Measurements from ENCODE around the gene NOTCH1.
A peak's percentile ranks its signal among the peaks of the same experiment; 100 is the strongest.

The NOTCH1 gene

DNA sequence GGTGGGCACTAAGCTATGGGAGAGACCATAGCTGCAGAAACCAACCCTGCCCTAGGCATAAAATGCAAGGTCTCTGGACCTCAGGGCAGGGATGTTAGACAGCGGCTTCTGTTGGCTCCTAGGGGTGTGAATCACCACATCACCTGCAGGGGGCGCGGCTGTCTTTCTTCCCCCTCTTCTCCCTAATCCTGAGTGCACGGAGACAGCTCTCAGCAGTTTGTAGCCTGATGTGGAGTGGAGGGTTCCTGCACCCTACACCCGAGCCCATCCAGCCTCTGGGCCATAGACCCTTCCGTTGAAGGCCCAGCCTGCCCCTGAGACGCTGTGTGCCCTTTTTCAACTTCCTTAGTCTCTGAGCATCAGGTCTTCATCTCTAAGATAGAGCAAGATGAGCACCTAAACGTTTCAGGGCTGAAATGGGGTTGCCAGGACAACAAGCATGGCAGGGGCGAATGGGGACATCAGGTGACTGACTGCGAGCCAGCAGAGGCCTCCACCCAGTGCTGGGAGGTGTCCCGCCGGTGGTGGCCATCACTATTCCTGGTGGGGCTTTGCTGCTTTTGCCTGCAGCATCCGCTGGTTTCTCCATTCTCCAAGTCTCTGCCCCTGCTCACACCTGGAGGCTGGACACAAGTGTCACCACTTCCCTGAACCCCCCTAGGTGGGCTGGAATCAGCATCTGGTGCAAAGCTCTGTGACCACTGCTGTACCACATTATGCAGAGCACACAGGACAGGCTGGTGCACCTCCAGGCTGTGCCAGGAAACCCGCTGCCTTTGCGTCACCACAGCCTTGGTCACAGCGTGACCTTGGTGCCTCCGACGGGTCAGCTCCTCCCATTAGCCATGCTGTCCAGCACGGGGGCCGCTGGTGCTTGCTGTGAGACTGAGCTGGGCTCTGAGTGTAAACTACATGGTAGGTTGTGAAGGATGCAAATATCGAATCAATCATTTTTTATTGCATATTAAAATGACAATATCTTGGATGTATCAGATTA is 60.5 kb downstream of the NOTCH1 start:
- peak; percentile 75 to 76 for DNase-seq (ENCODE audit: low read depth in 2 of 2)

DNA sequence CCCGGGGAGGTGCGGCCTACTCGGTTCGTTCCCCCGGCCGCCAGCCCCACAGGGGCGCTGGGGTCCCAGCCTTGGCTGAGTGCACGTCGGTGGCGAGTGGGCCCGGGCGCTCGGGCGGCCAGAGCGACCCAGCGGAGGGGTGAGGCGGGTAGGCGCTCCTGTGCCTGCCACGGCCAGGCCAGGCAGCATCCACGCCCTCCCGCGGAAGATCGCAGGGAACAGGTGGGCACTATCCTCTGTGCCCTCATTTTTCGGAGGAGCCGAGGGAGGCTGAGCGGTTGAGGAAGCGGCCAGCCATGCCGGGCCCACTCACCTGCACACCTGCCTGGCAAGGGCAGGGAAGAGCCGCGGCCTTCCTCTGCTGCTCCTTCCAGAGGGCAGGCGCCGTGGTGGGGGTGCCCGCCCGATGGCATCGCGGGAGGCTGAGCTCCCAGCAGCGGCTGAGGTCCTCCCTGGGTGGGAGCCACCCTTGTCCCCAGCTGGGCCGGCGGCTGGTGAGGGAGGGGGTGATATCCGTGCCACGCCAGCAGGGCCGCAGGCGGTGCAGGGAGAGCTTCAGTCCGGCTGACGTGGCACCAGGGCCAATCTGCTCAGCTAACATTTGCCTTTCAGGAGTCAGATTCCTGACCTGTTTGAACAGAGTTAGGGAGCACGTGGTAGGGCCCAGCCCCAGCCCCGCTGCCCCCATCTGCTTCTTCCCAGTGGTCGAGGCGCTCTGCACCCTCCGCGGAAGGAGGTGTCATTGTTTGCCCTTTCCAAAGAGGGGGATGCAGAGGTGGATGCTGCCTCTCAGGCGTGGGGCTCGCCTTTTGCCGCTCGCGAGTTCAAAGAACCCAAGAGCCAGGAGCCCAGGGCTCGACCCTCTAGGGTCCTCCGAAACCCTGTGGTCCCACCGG is 61.4 kb downstream of the NOTCH1 start:
- DNase-seq (ENCODE audit: low read depth in 2 of 2) = no peak

DNA sequence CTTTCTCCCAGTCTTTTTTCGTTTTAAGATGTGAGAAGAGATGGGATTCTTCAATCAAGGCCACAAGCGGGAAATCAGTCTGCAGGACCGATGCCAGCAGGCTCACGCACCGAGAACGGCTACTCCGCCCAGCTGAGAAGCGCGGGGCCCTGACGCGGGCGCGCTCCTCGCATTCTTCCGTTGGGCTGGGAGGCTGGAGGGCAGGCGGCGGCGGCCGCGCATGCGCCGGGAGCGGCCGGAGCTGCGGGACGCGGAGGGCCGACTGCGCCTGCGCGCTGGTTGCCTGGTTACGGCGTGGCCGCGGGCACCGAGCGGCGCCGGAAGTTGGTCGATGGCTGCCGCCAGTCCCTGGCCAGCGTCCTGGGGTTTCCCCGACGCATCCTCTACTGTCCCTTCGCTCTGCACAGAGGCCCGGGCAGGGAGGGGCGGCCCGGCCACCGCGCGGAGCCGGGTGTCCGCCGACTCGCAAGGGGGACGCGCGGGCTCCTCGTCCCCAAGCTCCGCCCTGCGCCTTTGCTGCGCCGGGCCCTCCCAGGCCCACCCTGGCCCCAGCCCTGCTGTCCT is 62.2 kb downstream of the NOTCH1 start:
- peak; percentile 92 to 97 for DNase-seq (ENCODE audit: low read depth in 2 of 2)

DNA sequence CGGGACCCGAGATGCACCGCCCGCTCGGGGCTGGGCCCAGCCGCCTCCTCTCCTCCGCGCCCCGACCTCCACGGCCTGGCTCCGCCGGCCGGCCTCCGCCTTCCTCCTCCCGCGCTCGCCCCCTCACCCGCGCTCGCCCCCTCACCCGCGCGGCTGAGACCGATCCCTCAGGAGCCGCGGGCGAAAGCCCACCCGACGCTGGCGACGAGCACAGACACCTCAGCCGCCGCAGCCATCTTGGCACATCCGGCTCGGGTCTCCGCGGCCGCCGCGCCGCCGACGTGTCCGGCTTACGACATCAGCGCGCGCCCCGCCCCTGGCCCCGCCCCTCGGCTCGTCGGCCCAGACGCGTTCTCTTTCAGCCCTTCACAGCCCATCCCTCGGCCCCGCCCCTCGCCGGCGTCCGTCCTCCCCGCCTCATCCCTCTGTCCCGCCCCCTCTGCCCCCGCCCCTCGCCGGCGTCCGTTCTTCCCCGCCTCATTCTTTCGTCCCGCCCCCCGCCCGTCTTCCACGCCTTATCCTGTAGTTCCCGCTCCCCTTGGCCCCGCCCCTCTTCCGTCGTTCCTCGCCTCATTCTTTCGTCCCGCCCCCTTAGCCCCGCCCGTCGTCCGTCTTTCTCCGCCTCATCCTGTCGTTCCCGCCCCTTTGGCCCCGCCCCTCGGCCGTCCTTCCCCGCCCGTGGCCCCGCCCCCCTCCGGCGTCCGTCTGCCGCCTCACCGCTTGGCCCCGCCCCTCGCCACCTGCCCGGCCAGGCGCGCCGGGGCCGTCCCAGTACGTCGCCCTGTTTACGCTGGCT is 62.9 kb downstream of the NOTCH1 start, which contains the start of gene SEC16A:
Gene SEC16A (minus strand): TSS at position 248 of the 796 bp plus-strand sequence. CDS start 5,425 bp downstream, outside the sequence.
- peak; percentile 100 for DNase-seq (ENCODE audit: low read depth in 2 of 2)

DNA sequence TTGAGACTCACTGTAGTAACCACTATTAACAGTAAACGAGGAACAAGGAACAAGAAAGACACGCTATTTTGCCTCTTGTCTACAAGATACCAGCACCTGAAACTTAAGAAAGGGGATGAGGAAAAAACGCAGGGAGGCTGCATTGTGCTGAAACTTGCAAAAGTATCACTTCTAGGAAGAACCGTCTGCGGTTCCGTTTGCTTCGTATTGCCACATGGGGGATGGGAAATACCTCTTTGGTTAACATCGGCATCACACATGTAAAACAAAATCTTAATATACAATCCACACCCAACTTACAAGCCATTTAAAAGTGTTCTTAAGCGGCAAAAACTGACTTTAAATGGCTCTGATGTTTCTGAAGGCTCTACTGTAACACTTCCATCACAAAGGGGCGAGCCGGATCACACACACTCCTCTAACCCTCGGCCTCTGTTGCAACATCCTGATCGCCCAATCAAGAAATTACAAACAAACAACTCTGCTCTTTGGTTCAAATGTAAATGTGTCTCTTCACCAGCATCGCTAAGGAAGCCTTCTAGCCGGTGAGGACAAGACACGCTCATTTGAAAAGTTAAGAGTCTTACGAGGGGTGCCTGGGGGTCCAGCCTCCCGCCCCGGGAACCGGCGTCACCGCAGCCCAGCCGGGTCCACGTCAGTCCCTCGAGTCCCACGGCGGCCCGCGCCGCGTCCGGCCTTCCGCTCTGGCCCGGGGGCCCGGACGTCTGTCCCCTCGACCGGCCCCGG is 63.6 kb downstream of the NOTCH1 start:
- peak in 1 of 2 donors; percentile 10 for DNase-seq (ENCODE audit: low read depth in 2 of 2)

DNA sequence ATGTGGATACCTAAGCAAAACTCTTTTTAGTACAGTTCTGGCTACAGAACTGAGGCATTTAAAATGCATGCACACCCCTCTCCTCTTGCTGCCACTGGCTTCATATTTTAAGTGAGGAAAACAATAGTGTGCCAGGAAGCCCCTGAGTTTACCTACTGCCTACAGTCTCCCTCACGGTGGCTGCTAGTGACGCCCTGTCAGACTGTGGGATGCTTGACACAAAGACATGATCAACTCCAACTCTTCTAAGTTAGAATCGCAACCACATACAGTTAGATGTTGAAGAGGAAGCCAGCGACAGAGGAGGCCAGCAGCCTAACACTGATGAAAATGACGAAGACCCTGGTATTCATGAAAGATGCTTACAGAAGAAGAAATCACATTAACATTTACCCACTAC is 64.3 kb downstream of the NOTCH1 start:
- no peak for DNase-seq (ENCODE audit: low read depth in 2 of 2)

DNA sequence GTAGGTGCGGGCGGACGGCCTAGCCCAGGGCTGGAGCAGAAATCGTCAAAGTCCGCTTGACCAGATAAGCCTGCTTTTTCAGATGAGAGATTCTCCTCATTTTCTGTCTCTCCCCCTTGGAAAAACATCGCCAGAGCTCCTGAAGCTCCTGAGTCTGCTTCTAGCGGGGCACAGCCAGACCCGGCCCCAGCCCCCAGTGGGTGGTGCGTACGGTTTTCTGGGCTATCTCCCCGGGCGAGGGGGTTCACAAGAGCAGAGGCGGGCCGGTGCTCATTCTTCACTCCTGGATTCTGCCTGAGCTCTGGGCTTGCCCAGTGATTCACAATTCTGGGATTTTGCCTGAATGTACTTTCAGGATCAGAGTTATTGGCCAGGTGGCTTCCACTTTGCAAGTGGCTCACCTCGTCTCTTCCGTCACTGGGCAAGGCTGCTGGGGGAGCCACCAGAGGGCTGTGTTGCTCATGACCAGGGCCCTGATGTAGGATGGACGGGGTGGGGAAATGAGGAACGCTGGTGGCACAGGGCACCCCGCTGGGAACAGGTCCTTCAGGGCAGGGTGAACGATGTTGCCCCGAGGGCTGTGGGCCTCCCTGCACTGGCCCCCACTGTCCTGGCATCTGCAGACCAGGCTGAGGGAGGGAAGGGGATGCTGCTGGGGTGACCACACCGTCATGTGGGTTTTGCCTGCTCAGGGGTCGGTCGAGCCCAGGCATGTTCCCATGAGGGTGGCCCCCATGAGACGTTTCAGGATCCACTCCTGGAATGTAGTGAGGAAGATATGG is 69.3 kb downstream of the NOTCH1 start:
- DNase-seq (ENCODE audit: low read depth in 2 of 2) = no peak

DNA sequence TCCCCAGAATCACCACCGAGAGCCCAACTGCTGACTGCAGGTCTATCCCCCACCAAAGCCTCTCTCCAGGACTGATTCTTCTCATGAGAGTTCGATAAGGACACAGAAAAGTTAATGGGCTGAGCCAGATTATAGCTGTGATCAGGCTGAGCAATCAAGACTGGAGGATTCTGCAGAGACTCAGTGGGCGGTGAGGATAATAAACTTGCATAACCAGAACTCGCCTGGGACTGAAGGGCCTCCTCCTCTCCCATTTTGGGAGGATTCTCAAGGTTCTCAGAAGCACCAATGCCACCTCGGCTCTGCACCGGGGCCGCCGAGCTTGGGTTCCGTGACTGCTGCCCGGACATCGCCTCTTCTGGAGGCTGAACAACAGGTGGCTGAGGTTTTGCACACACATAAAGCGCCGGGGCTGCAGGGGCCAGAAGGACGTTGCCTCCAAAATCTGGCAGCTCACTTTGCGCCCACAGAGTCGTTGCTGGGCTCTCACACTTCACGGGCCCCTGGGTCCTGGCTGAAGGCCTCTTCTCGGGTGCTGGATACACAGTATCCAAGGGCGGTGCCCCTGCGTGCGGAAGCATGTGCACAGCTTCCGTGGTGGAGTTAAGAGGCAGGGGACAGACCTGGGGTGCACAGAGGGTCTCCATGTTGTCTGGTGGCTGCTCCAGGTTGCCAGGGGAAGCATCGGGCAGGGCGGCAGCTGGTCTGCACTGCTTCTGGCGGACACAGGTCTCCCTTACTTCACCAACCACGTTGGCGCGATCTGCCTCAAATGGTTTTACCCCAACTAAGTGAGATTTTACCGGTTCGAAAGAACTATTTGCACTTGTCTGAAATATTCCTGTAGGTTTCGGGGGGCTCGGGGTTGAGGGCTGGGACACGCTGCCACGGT is 70.6 kb downstream of the NOTCH1 start:
- DNase-seq (ENCODE audit: low read depth in 2 of 2) = no peak

DNA sequence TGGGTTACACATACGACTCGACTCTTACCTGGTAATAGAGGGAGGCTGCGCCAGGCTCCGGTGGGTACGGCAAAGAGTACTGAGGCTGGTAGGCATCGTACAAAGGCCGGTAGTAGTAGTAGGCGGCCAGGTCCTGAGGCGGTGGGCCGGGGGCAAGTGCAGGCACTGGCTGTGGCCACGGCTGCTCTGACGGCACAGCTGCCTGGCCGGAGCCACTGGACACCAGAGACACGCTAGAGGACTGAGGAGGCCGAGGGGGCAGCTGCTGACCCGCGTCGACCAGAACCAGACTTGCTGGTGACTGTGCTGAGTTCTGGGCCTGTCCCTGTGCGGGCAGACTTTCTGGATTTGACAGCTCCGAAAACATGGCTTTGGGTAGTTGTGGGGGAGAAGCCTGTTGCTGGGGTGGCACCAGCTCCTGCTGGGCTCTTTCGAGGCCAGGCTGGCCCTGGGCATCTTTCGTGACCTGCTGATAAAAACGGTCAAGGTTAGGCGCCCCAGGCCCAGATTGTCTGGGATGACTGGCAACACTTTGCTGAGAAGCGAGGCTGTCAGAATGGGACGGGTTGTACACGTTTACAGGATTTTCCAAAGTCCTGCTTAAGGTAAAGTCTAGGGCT is 71.7 kb downstream of the NOTCH1 start:
- DNase-seq (ENCODE audit: low read depth in 2 of 2) = no peak

DNA sequence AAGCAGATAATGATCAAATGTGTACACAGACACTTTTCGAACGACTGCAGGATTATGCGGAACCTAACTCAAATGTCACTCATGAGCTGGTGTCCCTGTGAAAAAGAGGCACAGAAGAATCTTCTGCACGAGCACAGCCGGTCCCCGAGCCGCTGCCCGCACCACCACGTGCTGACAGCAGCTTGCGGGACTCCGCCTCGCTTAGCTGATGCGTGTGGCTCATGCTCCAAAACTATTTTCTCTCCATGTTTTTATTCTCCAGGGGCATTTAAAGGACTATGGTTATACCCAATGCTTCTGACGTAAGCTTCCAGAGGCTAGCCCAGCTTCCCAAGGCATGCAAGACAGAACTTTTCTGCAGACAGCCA is 72.5 kb downstream of the NOTCH1 start:
- no peak for DNase-seq (ENCODE audit: low read depth in 2 of 2)

DNA sequence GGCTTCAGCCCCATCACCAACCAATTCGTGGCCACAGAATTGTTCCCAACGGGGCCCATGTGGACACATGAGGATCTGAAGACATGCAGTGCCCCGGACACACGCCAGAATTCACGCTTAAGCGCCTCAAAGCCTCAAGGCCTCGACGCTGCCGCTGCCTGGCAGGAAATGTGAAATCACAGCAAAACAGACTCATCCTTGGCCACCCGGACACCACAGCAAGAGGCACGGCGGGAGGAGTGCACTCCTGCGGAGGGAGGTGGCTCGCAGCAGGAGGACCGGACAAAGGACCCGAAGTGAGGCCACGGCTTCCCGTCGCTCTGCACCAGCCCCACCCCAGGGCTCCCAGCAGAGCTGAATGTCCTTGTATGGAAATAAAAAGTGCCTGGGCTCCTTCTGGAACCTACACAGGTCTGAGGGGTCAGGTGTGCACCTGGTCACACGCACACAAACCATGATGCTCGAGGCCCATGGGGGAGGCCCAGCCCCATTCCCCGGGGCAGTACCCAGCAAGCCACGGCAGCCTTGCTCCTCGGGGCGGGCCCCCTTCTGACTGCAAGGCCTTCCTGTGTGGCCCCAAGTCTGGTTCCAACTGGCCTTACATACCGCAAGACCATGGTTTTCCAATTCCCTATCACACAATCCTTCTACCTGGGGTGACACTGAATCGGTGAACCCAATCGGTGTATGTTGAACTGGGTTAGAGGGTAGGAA is 73.1 kb downstream of the NOTCH1 start:
- no peak for DNase-seq (ENCODE audit: low read depth in 2 of 2)

DNA sequence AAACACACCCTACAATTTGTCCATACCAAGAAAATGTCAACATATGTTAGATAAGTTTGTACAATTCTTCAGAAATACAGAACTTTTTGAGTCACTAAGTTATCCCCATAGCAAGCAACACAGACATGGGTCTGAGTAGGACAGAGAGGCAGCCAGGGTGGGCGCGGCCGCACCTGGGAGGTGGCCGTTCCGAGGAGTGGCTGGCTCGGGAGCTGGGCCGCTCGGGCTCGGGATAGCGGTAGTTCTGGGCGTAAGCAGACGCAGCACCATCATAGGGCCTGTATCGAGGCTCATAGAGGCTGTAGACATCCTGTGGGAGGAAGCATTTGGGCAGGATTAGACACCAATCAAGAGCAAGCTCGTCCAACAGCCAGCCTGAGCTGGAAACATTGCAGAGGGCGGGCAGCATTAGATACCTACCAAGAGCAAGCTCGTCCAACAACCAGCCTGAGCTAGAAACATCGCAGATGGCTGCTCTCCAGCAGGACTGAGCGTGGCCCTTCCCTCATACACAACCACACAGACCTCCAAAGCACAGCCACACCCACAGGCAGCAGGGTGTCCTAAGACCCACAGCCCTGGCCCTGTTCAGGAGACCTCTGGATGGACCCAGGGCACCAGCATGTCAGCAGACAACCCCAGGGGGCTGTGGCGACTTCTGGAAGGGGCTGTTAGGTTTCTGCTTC is 73.9 kb downstream of the NOTCH1 start:
- no peak for DNase-seq (ENCODE audit: low read depth in 2 of 2)

DNA sequence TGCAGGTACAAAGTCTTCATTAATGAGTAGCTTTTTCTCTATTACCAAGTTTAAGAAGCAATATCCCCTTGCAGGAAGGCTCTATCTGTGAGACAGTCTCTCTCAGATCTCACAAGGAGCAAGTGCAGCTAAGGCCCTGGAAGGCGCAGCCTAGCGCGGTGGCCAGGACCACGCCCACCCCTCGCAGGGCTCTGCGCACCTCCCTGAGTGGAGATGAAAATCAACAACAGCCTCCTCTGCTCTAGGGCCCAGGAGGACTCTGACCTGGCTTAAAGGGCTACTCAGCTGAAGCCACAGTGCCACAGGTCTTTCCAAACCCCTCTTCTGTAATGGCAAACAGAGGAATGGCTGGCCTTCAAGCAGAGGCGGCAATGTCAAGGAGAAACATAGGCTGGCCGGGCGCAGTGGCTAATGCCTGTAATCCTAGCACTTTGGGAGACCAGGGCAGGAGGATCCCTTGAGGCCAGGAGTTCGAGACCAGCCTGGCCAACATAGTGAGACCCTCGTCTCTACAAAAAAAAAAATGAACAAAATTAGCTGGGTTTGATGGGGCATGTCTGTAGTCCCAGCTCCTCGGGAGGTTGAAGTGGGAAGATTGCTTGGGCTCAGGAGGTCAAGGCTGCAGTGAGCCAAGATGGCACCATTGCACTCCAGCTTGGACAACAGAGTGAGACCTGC is 74.9 kb downstream of the NOTCH1 start:
- DNase-seq (ENCODE audit: low read depth in 2 of 2) = no peak

DNA sequence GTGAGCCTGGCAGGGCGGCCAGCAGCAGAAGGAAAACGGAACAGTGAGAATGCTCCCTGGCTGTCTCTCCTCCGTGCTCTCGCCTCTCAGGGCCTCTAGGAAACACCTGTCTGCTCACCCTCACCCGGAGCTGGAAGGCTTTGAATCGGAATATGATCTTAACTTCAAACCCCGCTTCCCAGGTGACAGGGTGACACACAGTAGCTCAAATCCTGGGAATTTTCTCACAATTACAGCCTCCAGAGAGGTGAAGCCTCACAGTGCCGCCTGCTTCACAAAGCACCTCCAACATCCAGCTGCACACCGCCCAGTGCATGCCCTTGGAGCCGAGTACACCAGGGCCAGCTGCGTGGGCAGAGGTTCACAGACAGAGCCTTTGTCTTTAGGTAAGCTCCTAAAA is 75.5 kb downstream of the NOTCH1 start:
- DNase-seq (ENCODE audit: low read depth in 2 of 2) = no peak

DNA sequence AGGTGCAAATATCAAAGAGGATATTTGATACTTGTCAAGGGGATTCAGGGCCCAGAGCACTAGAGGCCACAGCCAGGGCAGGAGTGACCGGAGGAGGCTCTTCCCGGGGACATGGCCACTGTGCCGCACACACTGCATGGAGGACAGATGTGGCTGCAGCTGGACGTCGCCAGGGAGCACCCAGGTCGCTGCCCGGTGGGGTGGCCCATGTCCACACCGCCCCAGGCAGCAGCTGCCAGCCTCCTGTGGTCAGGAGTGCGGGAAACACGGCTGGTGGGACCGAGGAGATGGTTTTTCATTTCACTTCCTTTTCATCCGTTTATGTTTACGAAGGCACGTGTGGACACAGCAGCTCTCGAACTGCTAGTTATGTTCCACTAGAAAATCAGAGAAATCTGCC is 78.1 kb downstream of the NOTCH1 start:
- no peak for DNase-seq (ENCODE audit: low read depth in 2 of 2)

DNA sequence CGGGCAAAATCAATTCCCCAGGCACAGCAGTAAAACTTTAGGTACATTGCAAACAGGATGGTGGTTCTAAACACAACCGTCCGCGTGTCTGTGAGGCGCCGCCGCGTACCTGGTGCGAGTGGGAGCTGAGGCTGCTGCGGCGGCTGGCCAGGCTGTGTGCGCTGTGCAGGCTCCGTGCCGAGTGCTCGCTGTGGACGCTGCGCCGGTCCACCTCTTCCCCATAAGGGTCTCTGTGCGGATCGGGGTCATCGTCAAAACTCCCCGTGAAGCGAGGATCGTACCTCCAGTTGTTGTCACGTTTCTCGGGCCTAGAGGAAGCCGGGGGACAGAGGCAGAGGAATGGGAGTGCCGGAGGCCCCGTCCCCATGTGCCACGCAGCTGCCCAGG is 79.7 kb downstream of the NOTCH1 start:
- no peak for DNase-seq (ENCODE audit: low read depth in 2 of 2)
